GM23338 (cell line): ENCODE data around the gene DHPS. TPM values are rescaled to one million over a fixed set of nuclear protein-coding genes. Genes with fewer than 3 reads are reported as not detected.

ENCODE experiments used
- ATAC-seq: fragments of 200-7000 bp; cut with Tn5 transposase; 3 replicates; pipeline ENCODE4 v1.9.1; 2020
- DNase-seq: peaks from one replicate; pipeline ENCODE4 v3.0.0-alpha.2; 2015; ENCODE audit warnings: low spot score
- H2AFZ ChIP-seq: fragments of 200-600 bp; sonication (generic); 2 replicates; pipeline ENCODE4 v1.8.0; 2016; ENCODE audit warnings: antibody characterized with exemption, mild to moderate bottlenecking, moderate library complexity
- H3F3A ChIP-seq: fragments of 200-600 bp; sonication (generic); replicated peaks from 2 replicates; pipeline ENCODE4 v1.8.0; 2017; ENCODE audit warnings: antibody characterized with exemption, mixed run types, low read depth
- H3K27ac ChIP-seq: fragments of 200-600 bp; sonication (generic); 2 replicates; pipeline ENCODE4 v1.6.1; 2016; ENCODE audit warnings: low read depth
- H3K27me3 ChIP-seq: fragments of 200-600 bp; sonication (generic); 2 replicates; pipeline ENCODE4 v1.8.0; 2016; ENCODE audit warnings: mild to moderate bottlenecking, mixed run types, moderate library complexity; ENCODE audit not compliant: insufficient read depth
- H3K36me3 ChIP-seq: fragments of 200-600 bp; sonication (generic); 2 replicates; pipeline ENCODE4 v1.8.0; 2016; ENCODE audit warnings: mild to moderate bottlenecking; ENCODE audit not compliant: insufficient read depth
- H3K4me1 ChIP-seq: fragments of 200-600 bp; sonication (generic); 2 replicates; pipeline ENCODE4 v1.8.0; 2016; ENCODE audit warnings: mild to moderate bottlenecking, moderate library complexity; ENCODE audit not compliant: insufficient read depth
- H3K4me2 ChIP-seq: fragments of 200-600 bp; sonication (generic); 2 replicates; pipeline ENCODE4 v1.7.1; 2017; ENCODE audit warnings: mixed run types
- H3K4me3 ChIP-seq: fragments of 200-600 bp; sonication (generic); 2 replicates; pipeline ENCODE4 v1.6.1; 2016; ENCODE audit warnings: mixed run types
- H3K79me2 ChIP-seq: fragments of 200-600 bp; sonication (generic); replicated peaks from 2 replicates; pipeline ENCODE4 v1.8.0; 2017; ENCODE audit warnings: mild to moderate bottlenecking; ENCODE audit not compliant: insufficient read depth
- H3K9me2 ChIP-seq: fragments of 200-600 bp; sonication (generic); 2 replicates; pipeline ENCODE4 v1.8.0; 2017; ENCODE audit not compliant: insufficient read depth
- H4K20me1 ChIP-seq: fragments of 200-600 bp; sonication (generic); replicated peaks from 2 replicates; pipeline ENCODE4 v1.8.0; 2017; ENCODE audit warnings: mild to moderate bottlenecking; ENCODE audit not compliant: insufficient read depth
- H3K27ac Mint-ChIP-seq: 2 replicates; pipeline ENCODE4 v1.8.0; 2020; ENCODE audit warnings: inconsistent platforms, mild to moderate bottlenecking, moderate library complexity, mixed read lengths
- H3K27me3 Mint-ChIP-seq: 3 replicates; pipeline ENCODE4 v1.8.0; 2022; ENCODE audit warnings: low read depth, mild to moderate bottlenecking, moderate library complexity, mixed read lengths, inconsistent platforms; ENCODE audit not compliant: insufficient read depth, poor library complexity
- H3K36me3 Mint-ChIP-seq: 3 replicates; pipeline ENCODE4 v1.8.0; 2021; ENCODE audit warnings: low read depth, mild to moderate bottlenecking, inconsistent platforms, moderate library complexity, mixed read lengths
- H3K4me1 Mint-ChIP-seq: 3 replicates; pipeline ENCODE4 v1.8.0; 2020; ENCODE audit warnings: mild to moderate bottlenecking, inconsistent platforms, mixed read lengths
- H3K4me3 Mint-ChIP-seq: 3 replicates; pipeline ENCODE4 v1.8.0; 2021; ENCODE audit warnings: moderate library complexity, mild to moderate bottlenecking, inconsistent platforms, mixed read lengths
- H3K9me3 Mint-ChIP-seq: 3 replicates; pipeline ENCODE4 v1.8.0; 2020; ENCODE audit warnings: moderate library complexity, mild to moderate bottlenecking, inconsistent platforms, mixed read lengths
- CREB1 ChIP-seq: fragments of 250-450 bp; sonication (Bioruptor Pico); IDR thresholded peaks from 2 replicates; pipeline ENCODE4 v1.5.0; 2020; ENCODE audit warnings: low read depth, mild to moderate bottlenecking, moderate library complexity
- CTCF ChIP-seq, 2 experiments: fragments of 200-600 bp in 1 of 2; sonication (generic) in 1 of 2; conservative IDR thresholded peaks; 2 replicates each; pipeline versions ENCODE4 v1.5.1 to v1.6.1; 2016 to 2017; ENCODE audit warnings: antibody characterized with exemption in 2 of 2, low read depth in 2 of 2, mild to moderate bottlenecking in 2 of 2, moderate library complexity in 1 of 2
- ETS1 ChIP-seq: IDR thresholded peaks from 2 replicates; pipeline ENCODE4 v1.6.1; 2016; ENCODE audit warnings: antibody characterized with exemption
- EZH2 ChIP-seq: fragments of 200-600 bp; sonication (generic); IDR thresholded peaks from one replicate; pipeline ENCODE4 v1.8.0; 2017; ENCODE audit warnings: antibody characterized with exemption, mild to moderate bottlenecking, low read depth; ENCODE audit not compliant: unreplicated experiment
- EZH2phosphoT487 ChIP-seq: fragments of 200-600 bp; sonication (generic); IDR thresholded peaks from one replicate; pipeline ENCODE4 v1.8.1; 2018; ENCODE audit warnings: antibody characterized with exemption; ENCODE audit not compliant: unreplicated experiment
- NANOG ChIP-seq: IDR thresholded peaks from 2 replicates; pipeline ENCODE4 v1.6.1; 2016; ENCODE audit warnings: antibody characterized with exemption, borderline replicate concordance
- POLR2AphosphoS5 ChIP-seq: IDR thresholded peaks from 2 replicates; pipeline ENCODE4 v1.6.1; 2016; ENCODE audit warnings: antibody characterized with exemption, low read depth
- REST ChIP-seq: IDR thresholded peaks from one replicate; pipeline ENCODE4 v1.6.1; 2018; ENCODE audit warnings: antibody characterized with exemption; ENCODE audit not compliant: unreplicated experiment
- STAT1 ChIP-seq: IDR thresholded peaks from one replicate; pipeline ENCODE4 v1.6.1; 2016; ENCODE audit warnings: antibody characterized with exemption; ENCODE audit not compliant: unreplicated experiment
- ZNF114 ChIP-seq: fragments of 250-450 bp; sonication (Bioruptor Pico); IDR thresholded peaks from 2 replicates; pipeline ENCODE4 v1.5.0; 2020; ENCODE audit warnings: mild to moderate bottlenecking, moderate library complexity
- ZNF331 ChIP-seq: fragments of 250-450 bp; sonication (Bioruptor Pico); IDR thresholded peaks from 2 replicates; pipeline ENCODE4 v1.5.0; 2020; ENCODE audit warnings: low read depth, mild to moderate bottlenecking, moderate library complexity
- polyA plus RNA-seq: library from polyadenylated mRNA; unstranded; fragments of >200 nt; fragmentation: Nextera tagmentation; extraction: Ambion mirVana; gene quantifications from 2 replicates; pipeline ENCODE4 v1.2.1, GENCODE V29; 2016
- total RNA-seq: library from RNA; depleted of rRNA; stranded (reverse); fragments of >200 nt; shearing (Covaris generic); gene quantifications from 2 replicates; pipeline ENCODE4 v1.2.3, GENCODE V29; 2014

DHPS gene
- total and polyA plus RNA-seq, 2 experiments from 2014 or later: 85.4 to 126 TPM

- no peak for TF ChIP-seq ZNF114
- peak; percentile 75 for TF ChIP-seq CREB1 (CRISPR knock-in tag)
- peak; percentile 84 for TF ChIP-seq POLR2AphosphoS5
- no peak for TF ChIP-seq NANOG
- peak; percentile 56 for TF ChIP-seq ETS1
- no peak for TF ChIP-seq EZH2
Observed at GRCh38 chr19:12669270-12670158, 12.2 kb downstream of the DHPS start (continued).

- H3F3A ChIP-seq: peaks cover 29% of the 10 kb centered on the region
- H3K27me3 ChIP-seq: no peaks in the 10 kb centered on the region
- Mint-ChIP-seq H3K27ac (peak overlapping the region; percentile 99), H3K4me3 (peak overlapping the region; percentile 97), H3K27me3 (peaks cover 34% of the 10 kb centered on the region), H3K9me3 (no peaks in the 10 kb centered on the region; the same call in 2 of the 3 replicates), H3K36me3 (peaks cover 21% of the 10 kb centered on the region), H3K4me1 (peaks cover 29% of the 10 kb centered on the region)
- 0 out of 2 replicates have a peak, but pooled peaks cover 3% of the 10 kb centered on the region for H4K20me1 ChIP-seq
- TF ChIP-seq REST (no peak), CTCF (conservative IDR thresholded peaks at IDR 0.05; ENCODE audit: low read depth in 2 of 2) (no peak), EZH2phosphoT487 (no peak), ZNF331 (no peak), STAT1 (no peak), ZNF114 (no peak), ETS1 (no peak)
- H3K4me3 ChIP-seq: peak overlapping the region; percentile 98
- H3K36me3 ChIP-seq: peaks cover 4% of the 10 kb centered on the region; the same call in 1 of the 2 replicates
- peak overlapping the region; percentile 96 for H3K4me2 ChIP-seq
- ATAC-seq (no peak; the same call in 2 of the 3 replicates), DNase-seq (peak; percentile 74)
- H3K27ac ChIP-seq: peak overlapping the region; percentile 99
- peaks cover 29% of the 10 kb centered on the region for H3K79me2 ChIP-seq
- H2AFZ ChIP-seq: peak overlapping the region; percentile 96
- H3K9me2 ChIP-seq: no peaks in the 10 kb centered on the region
- peaks cover 17% of the 10 kb centered on the region for H3K4me1 ChIP-seq
Observed at GRCh38 chr19:12668932-12669269, 12.8 kb downstream of the DHPS start.
